ENCODE results near the gene BPIFB6. TPM values are rescaled to one million over a fixed set of nuclear protein-coding genes. Genes with fewer than 3 reads are reported as not detected.

The BPIFB6 gene
- polyA plus RNA-seq, 3 donors = not detected

- WGBS, 3 donors = 50 to 85% (median 76%) methylated on average over 2 of the region's 2 CpGs
- H3K27ac ChIP-seq (ENCODE audit: low read depth, low read length) = no peak overlapping the region
Measured at GRCh38 chr20:32997431-32997830, 34.0 kb upstream of the BPIFB6 start.

- 51 to 57% (median 54%) methylated on average over 9 of the region's 9 CpGs for WGBS, 3 donors
- no peak overlapping the region for H3K27ac ChIP-seq (ENCODE audit: low read depth, low read length)
Measured at GRCh38 chr20:32999603-33000250, 31.7 kb upstream of the BPIFB6 start.

- 43 to 68% (median 64%) methylated on average over 9 of the region's 9 CpGs for WGBS, 3 donors
- H3K27ac ChIP-seq (ENCODE audit: low read depth, low read length) = no peak overlapping the region
Measured at GRCh38 chr20:33000802-33001466, 30.5 kb upstream of the BPIFB6 start.

GRCh38 chr20:33002087-33002808 is 29.2 kb upstream of the BPIFB6 start:
- 75 to 96% (median 87%) methylated on average over 7 of the region's 7 CpGs for WGBS, 3 donors
- no peak overlapping the region for H3K27ac ChIP-seq (ENCODE audit: low read depth, low read length)

- no peak within 1 kb of the TSS for H3K27ac ChIP-seq (ENCODE audit: low read depth, low read length)
- 62 to 84% (median 75%) methylated on average over 6 of the region's 6 CpGs for WGBS, 3 donors
Measured at GRCh38 chr20:33004141-33004751, 27.2 kb upstream of the BPIFB6 start, which contains the start of gene SUN5. TSS of gene SUN5 (minus strand) at chr20:33004433. CDS start at chr20:33004340, 93 bp downstream.

- H3K27ac ChIP-seq (ENCODE audit: low read depth, low read length) = no peak overlapping the region
- 44 to 68% (median 57%) methylated on average over 4 of the region's 4 CpGs for WGBS, 3 donors
Measured at GRCh38 chr20:33005132-33005566, 26.3 kb upstream of the BPIFB6 start.

GRCh38 chr20:33005908-33006775 is 25.3 kb upstream of the BPIFB6 start:
- no peak overlapping the region for H3K27ac ChIP-seq (ENCODE audit: low read depth, low read length)
- WGBS, 3 donors = 65 to 82% (median 78%) methylated on average over 8 of the region's 8 CpGs

- no peak overlapping the region for H3K27ac ChIP-seq (ENCODE audit: low read depth, low read length)
- 80 to 86% (median 85%) methylated on average over 8 of the region's 8 CpGs for WGBS, 3 donors
Measured at GRCh38 chr20:33006776-33007375, 24.6 kb upstream of the BPIFB6 start.

GRCh38 chr20:33007376-33008335 is 23.8 kb upstream of the BPIFB6 start, which contains the start of gene BPIFB2:
TSS of gene BPIFB2 (plus strand) at chr20:33007704. CDS start at chr20:33008575, 871 bp downstream.
- no peak within 1 kb of the TSS for H3K27ac ChIP-seq (ENCODE audit: low read depth, low read length)
- 76 to 88% (median 87%) methylated on average over 11 of the region's 11 CpGs for WGBS, 3 donors

- 84 to 88% (median 86%) methylated on average over 23 of the region's 23 CpGs for WGBS, 3 donors
- no peak overlapping the region for H3K27ac ChIP-seq (ENCODE audit: low read depth, low read length)
Measured at GRCh38 chr20:33008336-33009213, 22.9 kb upstream of the BPIFB6 start.

- H3K27ac ChIP-seq (ENCODE audit: low read depth, low read length) = no peak overlapping the region
- WGBS, 3 donors = 51 to 63% (median 58%) methylated on average over 19 of the region's 19 CpGs
Measured at GRCh38 chr20:33009214-33010132, 22.0 kb upstream of the BPIFB6 start.

GRCh38 chr20:33010133-33010504 is 21.3 kb upstream of the BPIFB6 start:
- H3K27ac ChIP-seq (ENCODE audit: low read depth, low read length) = no peak overlapping the region
- 58 to 76% (median 69%) methylated on average over 5 of the region's 5 CpGs for WGBS, 3 donors

GRCh38 chr20:33010674-33011449 is 20.6 kb upstream of the BPIFB6 start:
- 71 to 87% (median 83%) methylated on average over 8 of the region's 8 CpGs for WGBS, 3 donors
- no peak overlapping the region for H3K27ac ChIP-seq (ENCODE audit: low read depth, low read length)
